T-helper 2 cell (primary cell): Measurements from ENCODE around the gene CYB5A.

ENCODE experiments used
- DNase-seq, 5 experiments: peaks; one replicate each; pipeline versions ENCODE4 v3.0.0 to v3.0.0-alpha.2; 2012 to 2022

Gene CYB5A

GRCh38 chr18:74243127-74243526 is 48.6 kb downstream of the CYB5A start:
- no peak for DNase-seq

GRCh38 chr18:74242438-74243096 is 49.2 kb downstream of the CYB5A start:
- DNase-seq: peak in 1 of 5 experiments; percentile 15

GRCh38 chr18:74241970-74242369 is 49.8 kb downstream of the CYB5A start:
- no peak for DNase-seq

- no peak for DNase-seq
Observed at GRCh38 chr18:74241426-74241825, 50.3 kb downstream of the CYB5A start.

- DNase-seq: no peak
Observed at GRCh38 chr18:74239567-74239966, 52.2 kb downstream of the CYB5A start.

- no peak for DNase-seq
Observed at GRCh38 chr18:74234326-74235171, 57.2 kb downstream of the CYB5A start.

GRCh38 chr18:74233933-74234325 is 57.8 kb downstream of the CYB5A start:
- no peak for DNase-seq

GRCh38 chr18:74230922-74231714 is 60.6 kb downstream of the CYB5A start:
- no peak for DNase-seq

- no peak for DNase-seq
Observed at GRCh38 chr18:74229891-74230290, 61.9 kb downstream of the CYB5A start.

GRCh38 chr18:74229005-74229404 is 62.8 kb downstream of the CYB5A start:
- no peak for DNase-seq

GRCh38 chr18:74228312-74228711 is 63.5 kb downstream of the CYB5A start:
- DNase-seq: no peak

- no peak for DNase-seq
Observed at GRCh38 chr18:74226666-74227065, 65.1 kb downstream of the CYB5A start.

GRCh38 chr18:74226156-74226555 is 65.6 kb downstream of the CYB5A start:
- DNase-seq: no peak

- no peak for DNase-seq
Observed at GRCh38 chr18:74225193-74225840, 66.4 kb downstream of the CYB5A start.

- no peak for DNase-seq
Observed at GRCh38 chr18:74222710-74223494, 68.9 kb downstream of the CYB5A start.

- DNase-seq: no peak
Observed at GRCh38 chr18:74221081-74221480, 70.7 kb downstream of the CYB5A start.

GRCh38 chr18:74219056-74219455 is 72.7 kb downstream of the CYB5A start:
- no peak for DNase-seq

- no peak for DNase-seq
Observed at GRCh38 chr18:74217476-74218143, 74.2 kb downstream of the CYB5A start.

GRCh38 chr18:74216661-74217110 is 75.1 kb downstream of the CYB5A start:
- DNase-seq: no peak

- no peak for DNase-seq
Observed at GRCh38 chr18:74215863-74216262, 75.9 kb downstream of the CYB5A start.

GRCh38 chr18:74213429-74213828 is 78.3 kb downstream of the CYB5A start:
- no peak for DNase-seq
